GM12878 (cell line): ENCODE measurements around the gene RPUSD1. TPM values are rescaled to one million over a fixed set of nuclear protein-coding genes. Genes with fewer than 3 reads are reported as not detected.

Experiments
- ATF2 ChIP-seq: IDR thresholded peaks from 2 replicates; pipeline ENCODE4 v1.6.1; 2012; ENCODE audit warnings: low read length, inconsistent platforms
- CREB1 ChIP-seq: IDR thresholded peaks from 2 replicates; pipeline ENCODE4 v1.6.1; 2012; ENCODE audit warnings: low read depth, mild to moderate bottlenecking, inconsistent platforms
- E4F1 ChIP-seq: fragments of 450-650 bp; IDR thresholded peaks from 2 replicates; pipeline ENCODE4 v1.6.1; 2018; ENCODE audit warnings: borderline replicate concordance, mild to moderate bottlenecking; ENCODE audit not compliant: partially characterized antibody
- KAT2A ChIP-seq: conservative IDR thresholded peaks from 2 replicates; pipeline ENCODE4 v1.6.1; 2011; ENCODE audit warnings: low read depth, low read length; ENCODE audit not compliant: control insufficient read depth
- NKRF ChIP-seq: fragments of 450-650 bp; conservative IDR thresholded peaks from 2 replicates; pipeline ENCODE4 v1.6.1; 2017; ENCODE audit warnings: mild to moderate bottlenecking, moderate library complexity
- NR2C1 ChIP-seq: fragments of 450-650 bp; IDR thresholded peaks from 2 replicates; pipeline ENCODE4 v1.6.1; 2017; ENCODE audit warnings: antibody characterized with exemption, mild to moderate bottlenecking, moderate library complexity
- NRF1 ChIP-seq: conservative IDR thresholded peaks from 2 replicates; pipeline ENCODE4 v1.6.1; 2011; ENCODE audit warnings: mild to moderate bottlenecking, low read depth, low read length, improper control_type of control experiment
- PBX3 ChIP-seq: IDR thresholded peaks from 2 replicates; pipeline ENCODE4 v1.6.1; 2011; ENCODE audit warnings: mild to moderate bottlenecking, low read depth, low read length, moderate library complexity; ENCODE audit not compliant: insufficient replicate concordance
- POLR2A ChIP-seq: IDR thresholded peaks from 2 replicates; pipeline ENCODE4 v1.6.1; 2011; ENCODE audit warnings: low read depth, mild to moderate bottlenecking, low read length
- POLR2AphosphoS2 ChIP-seq: IDR thresholded peaks from 2 replicates; pipeline ENCODE4 v1.6.1; 2011; ENCODE audit warnings: low read depth, mild to moderate bottlenecking, low read length, improper control_type of control experiment, moderate library complexity
- POLR2AphosphoS5 ChIP-seq: IDR thresholded peaks from 2 replicates; pipeline ENCODE4 v1.6.1; 2011; ENCODE audit warnings: mild to moderate bottlenecking, low read length, inconsistent platforms
- RELB ChIP-seq: fragments of 450-650 bp; IDR thresholded peaks from 2 replicates; pipeline ENCODE4 v1.6.1; 2017; ENCODE audit warnings: low read depth, mild to moderate bottlenecking, moderate library complexity
- REST ChIP-seq: IDR thresholded peaks from 2 replicates; pipeline ENCODE4 v1.6.1; 2012; ENCODE audit warnings: mild to moderate bottlenecking, low read depth, low read length
- SREBF1 ChIP-seq: IDR thresholded peaks from 2 replicates; pipeline ENCODE4 v1.6.1; 2012; ENCODE audit warnings: mild to moderate bottlenecking, low read length
- STAT3 ChIP-seq: IDR thresholded peaks from 2 replicates; pipeline ENCODE4 v1.6.1; 2011; ENCODE audit warnings: low read depth, low read length, improper control_type of control experiment
- polyA plus RNA-seq, 11 experiments: library from polyadenylated mRNA; depleted of rRNA in 4 of 11; unstranded in 6 of 11; stranded (reverse) in 5 of 11; fragments of >200 nt; fragmentation: Nextera tagmentation in 4 of 11; fragmentation: Illumina TruSeq in 1 of 11; extraction: Ambion mirVana in 4 of 11; extraction: Trizol in 1 of 11; gene quantifications; 1 replicate in 1 of 11; 2 replicates in 10 of 11; pipeline versions ENCODE4 v1.2.1 to v1.2.3, GENCODE V29; 2011 to 2016; ENCODE audit warnings: inconsistent platforms in 2 of 11, missing spikeins in 2 of 11, low read depth in 1 of 11
- total RNA-seq, 4 experiments: library from RNA; depleted of rRNA in 3 of 4; stranded (reverse); fragments of >200 nt in 3 of 4; fragmentation: Illumina TruSeq in 1 of 4; extraction: Trizol in 1 of 4; gene quantifications; 2 replicates each; pipeline versions ENCODE4 v1.2.1 to v1.2.3, GENCODE V29; 2013 to 2021

RPUSD1 gene
- total and polyA plus RNA-seq, 10 of the 15 experiments (the other 5 are each of a cell fraction or from before 2014, with no cell fraction given) = 0.55 to 49.9 (median 21.1) TPM

- TF ChIP-seq ATF2 (no peak), NR2C1 (peak; percentile 96), NKRF (peak; percentile 85), POLR2AphosphoS2 (0 out of 2 replicates have a peak, but pooled peaks have one; percentile 47), REST (no peak), E4F1 (peak; percentile 74), RELB (0 out of 2 replicates have a peak, but pooled peaks have one; percentile 16), NRF1 (peak; percentile 61), KAT2A (no peak), CREB1 (peak; percentile 95), PBX3 (peak; percentile 88), SREBF1 (peak; percentile 41; the same call in 1 of the 2 replicates), STAT3 (no peak), POLR2AphosphoS5 (peak; percentile 75; the same call in 1 of the 2 replicates), POLR2A (peak; percentile 82)
Observed at GRCh38 chr16:807347-808084, 19.3 kb upstream of the RPUSD1 start (continued).
